Stimulated activated CD4-positive, alpha-beta T cell treated with anti-CD3 and anti-CD28 coated beads, Interleukin-4, amount 100 ng/mL, for 1 hour (primary cell): Measurements from ENCODE around the gene PGAP6.
"Not testable (repeated sequence)": the region's sequence is repeated elsewhere in the genome, so short reads cannot be mapped to it uniquely, and the experiment has no call there.

ENCODE experiments used
- DNase-seq: peaks from one replicate; pipeline ENCODE4 v3.0.0-alpha.2; 2020

Gene PGAP6

DNA sequence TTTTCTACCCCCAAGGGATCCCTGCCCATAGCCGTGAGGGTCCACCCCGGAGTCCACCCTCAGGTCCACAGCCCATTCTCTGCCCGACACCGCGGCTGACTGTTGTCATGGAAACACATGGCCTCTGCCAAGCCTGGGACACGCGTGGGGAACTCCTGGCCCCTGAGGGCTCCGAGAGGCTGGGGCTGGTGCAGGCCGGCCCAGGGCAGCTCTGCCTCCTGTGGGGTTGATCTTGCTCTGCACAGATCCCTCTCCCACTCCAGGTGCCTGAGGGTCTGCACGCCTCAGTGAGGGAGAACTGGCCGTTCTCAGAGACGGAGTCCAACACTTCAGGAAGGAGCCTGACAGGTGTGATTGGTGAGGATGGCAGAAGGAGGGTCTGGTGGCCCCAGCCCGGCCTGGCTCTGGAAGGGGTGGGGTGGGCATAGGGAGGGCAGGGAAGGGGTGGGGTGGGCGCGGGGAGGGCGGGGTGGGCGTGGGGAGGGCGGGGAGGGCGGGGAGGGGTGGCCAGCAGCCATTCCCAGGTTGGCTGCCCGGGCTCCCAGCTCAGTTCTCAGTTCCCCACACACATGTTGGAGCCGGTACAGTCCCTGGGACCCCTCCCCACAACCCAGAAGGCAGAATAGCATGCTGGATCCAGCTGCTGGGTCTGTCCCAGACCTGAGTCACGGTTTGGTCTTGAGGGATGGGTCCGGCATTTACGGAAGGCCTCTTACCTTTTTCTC is 17.9 kb downstream of the PGAP6 start:
- no peak for DNase-seq

DNA sequence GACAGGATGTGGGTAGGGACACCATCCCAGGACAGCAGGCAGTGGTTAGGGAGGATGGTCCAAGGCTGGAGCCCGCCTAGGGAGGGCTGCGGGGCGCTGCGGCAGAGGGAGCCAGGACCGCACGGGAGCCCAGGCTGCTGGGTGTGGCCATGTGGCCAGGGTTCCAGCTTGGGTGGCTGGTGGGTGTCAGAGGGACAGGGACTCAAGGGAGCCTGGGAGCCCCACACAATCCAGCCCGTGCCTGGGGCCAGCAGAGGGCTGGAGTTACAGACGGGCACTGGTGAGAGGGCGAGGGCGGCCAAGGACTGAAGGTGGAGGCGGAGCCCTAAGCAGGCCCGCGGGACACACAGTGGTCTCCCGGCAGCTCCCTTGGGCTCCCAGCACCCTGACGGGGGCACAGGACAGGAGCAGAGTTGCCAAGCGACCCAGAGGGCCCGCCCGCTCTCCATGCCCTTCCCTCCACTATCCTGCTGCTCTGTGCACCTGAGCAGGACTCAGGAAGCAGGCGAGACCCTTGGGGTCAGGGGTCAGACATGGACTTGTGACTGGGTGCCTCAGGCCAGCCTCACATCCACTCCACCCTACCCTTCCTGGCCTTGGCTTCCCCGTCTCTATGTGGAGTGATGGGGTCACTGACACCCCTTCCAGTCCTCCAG is 18.5 kb downstream of the PGAP6 start:
- no peak for DNase-seq

DNA sequence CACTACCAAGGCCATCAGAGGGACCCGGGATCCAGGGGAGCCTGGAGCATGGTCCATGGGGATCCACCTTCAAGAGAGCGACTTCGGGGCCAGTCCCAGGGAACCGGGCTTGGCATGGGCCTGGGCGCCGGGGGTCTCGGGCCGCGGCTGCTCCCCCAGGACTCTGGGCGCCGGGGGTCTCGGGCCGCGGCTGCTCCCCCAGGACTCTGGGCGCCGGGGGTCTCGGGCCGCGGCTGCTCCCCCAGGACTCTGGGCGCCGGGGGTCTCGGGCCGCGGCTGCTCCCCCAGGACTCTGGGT is 19.1 kb downstream of the PGAP6 start:
- not testable (repeated sequence) for DNase-seq

DNA sequence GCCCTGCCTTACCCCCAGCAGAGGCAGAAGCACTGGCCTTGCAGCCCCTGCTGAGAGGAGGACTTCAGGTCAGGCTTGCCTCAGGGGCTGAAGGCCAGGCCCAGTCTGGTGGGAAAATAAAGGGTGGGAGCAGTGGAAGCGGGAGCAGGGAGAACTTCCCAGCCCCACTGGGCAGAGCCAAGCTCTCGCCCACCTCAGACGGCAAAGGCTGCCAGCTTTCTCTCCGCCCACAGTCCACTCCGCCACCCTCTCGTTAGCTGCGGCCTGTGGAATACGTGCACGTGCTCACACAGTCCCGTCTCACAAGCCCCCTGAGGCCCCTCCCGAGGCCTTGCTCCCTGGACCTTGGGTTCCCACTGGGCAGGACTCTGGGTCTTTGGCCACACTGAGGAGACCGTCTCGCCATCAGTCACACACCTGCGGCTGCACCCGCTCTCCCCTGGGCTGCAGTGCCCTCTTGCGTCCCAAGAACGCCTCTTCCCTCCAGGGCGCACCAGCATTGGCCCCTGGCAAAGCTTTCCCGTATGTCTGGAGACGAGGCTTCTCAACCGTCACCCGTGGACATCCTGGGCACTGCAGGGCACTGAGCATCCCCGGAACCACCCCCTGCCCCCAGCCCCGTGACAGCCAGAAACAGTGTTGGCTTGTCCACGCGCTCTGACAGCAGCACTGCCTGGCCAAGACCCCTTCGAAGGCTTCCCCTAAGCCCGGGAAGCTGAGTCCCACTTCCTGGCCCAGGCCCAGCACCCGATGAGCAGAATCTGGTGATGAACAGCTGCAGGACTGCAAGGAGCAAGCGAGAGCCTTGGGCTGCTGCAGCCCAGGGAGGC is 19.7 kb downstream of the PGAP6 start:
- DNase-seq = peak; percentile 75

DNA sequence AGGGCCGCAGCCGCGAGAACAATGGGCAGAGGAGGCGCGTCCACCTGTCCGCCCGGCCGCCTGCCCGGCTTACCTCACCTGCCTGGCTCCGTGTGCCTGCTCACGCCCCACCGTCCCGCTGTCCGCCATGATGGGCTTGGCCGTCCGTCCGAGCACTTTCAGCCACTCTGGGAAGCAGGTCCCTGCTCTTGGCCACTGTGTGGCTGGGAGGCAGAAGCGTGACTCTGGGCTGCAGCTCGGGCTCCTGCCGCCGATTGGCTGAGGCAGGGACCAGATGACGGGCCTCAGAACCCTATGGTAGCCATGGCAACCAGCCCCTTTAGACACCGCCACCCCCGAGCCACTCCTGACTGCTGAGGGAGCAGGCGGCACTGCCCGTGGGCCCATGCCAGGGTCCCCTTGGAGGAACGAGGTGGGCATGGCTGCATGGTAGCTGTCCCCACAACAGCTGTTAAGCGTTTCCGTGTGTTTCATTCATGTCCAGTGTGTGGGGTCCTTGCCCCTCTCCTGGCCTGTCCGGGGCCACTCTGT is 20.4 kb downstream of the PGAP6 start:
- DNase-seq = no peak

DNA sequence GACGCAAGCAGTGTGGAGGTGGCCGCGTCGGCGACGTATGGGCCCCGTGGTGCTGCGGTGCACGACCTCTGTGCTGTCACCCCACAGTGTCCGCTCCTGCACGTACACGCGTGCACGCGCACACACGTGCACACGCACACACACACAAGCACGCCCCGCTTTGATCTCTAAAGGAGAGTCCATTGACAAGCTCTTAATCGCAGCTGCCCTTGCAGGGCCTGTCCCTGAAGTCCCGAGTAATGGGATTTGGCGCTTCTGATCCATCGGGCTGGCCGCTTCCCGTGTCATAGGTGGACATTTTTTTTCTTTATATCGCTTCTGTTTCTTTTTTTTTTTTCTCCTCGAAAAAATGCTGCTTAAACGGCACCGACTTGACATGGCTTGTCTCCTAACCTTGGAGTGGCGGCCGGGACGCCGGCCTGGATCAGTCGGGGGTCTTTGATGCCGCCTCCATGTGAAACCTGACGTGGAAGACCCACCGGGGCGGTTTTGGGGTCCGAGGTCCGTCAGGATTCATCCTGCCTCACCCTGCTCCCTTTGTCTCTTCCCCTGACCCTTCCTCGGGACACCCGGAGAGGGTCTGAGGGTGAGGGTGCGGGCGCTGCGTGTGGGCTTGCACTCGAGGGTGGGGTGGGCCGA is 21.0 kb downstream of the PGAP6 start:
- DNase-seq = no peak

DNA sequence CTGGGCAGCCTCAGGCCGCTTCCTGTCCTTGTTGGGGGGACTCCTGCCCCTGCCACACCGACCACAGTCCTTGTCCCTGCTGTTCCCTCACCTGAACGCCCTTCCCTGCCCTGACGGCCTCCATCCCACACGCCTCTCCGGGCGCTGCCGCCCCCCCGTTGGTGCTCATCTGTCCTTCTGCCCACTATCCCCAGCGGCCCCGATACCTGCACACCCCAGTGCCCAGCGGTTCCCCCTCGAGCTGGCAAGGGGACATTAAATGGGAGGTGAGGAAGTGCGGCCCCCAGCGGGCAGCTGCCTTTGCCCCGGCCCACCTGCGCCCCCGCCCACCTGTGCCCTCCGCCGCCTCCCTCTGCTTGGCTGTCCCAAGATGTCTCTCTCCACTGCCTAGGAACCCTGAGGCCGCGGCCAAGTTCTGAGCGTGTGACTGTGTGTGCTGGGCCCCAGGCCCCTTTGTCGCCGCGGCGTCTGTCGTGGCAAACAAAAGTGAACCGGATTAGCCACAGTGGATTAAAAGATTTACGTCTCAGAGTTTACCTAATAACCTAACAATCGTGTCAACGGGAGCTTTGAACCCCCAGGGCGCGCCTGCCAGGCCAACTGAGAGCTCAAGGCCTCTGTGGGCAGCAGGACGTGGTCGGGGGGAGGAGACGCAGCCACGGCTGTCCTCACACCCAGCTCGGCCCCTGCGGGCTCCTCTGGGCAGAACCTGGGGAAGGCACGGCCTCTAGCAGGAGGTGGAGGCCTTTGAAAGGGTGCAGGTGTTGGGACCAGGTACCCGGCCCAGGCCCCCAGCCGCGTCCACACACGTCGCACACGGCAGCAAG is 21.7 kb downstream of the PGAP6 start:
- no peak for DNase-seq

DNA sequence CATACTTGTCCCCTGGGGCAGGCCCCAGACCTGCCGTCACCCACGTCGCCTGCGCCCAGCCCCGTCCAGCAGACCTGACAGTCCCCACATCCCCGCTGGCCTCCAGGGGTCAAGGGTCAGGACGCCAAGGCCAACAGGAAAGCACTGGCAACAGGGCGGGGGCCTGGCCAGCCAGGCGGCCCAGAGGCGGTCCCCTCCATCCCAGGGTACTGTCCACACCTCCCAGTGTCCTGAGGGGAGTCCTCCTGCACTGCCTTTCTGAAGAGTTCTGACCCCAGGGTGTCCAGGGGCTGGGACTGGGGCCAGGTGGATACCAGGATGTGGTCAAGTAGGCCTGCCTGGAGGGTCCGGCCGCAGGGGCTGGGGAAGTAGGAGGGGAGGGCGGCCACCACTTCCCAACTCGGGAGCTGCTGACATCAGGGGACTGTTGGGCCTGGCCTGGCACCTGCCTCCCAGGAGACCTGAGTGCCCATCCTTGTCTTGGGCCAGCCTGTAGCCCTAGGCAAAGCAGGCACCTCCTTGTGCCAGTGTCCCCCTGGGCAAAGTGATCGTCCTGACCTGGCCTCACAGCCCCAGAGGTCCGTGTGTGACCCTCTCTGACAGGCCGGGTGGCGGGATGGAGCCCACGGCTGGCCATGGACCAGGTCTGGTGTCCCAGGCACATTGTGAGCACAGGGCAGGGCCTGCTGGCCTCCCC is 22.6 kb downstream of the PGAP6 start:
- DNase-seq = no peak

DNA sequence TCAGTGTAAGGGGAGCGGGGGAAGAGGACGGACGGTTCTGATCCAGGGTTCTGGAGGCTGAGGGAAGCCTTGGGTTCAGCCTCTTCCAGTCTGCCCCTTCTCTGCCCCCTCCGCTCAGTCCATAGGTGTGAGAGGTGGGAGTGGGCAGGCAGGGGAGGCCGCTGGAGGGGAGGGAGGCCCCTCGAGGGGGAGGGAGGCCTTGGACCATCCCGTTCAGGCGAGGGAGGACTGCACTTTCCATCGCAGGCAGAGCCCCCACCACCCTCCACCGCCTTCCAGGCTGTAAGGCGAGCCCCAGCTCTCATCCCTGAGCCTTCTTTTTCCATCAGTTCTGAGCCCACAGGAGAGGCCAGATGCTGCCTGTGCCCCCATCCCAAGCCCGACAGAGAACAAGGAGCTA is 25.0 kb downstream of the PGAP6 start:
- no peak for DNase-seq

DNA sequence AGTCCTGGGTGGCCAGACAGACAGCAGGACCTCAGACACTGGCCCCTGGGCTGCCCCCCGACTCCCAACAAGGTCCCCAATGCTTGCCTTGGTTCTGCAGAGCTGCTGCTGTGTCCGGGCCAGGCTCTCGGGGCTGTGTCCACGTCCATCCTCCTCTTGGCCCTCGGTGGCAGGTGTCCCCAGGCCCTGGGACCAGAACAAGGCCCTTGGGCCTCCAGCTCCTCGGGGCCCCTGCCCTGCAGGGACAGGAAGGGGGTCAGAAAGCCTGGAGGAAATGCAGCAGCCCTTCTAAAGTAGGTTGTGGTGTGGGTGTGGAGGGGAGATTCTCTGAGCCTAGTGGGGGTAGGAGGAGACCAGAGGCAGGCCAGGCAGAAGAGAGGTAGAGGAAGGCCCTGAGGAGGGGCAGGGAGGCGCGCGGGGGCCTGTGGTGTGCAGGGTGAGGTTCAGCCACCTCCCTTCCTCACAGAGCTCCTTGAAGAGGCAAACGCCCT is 26.8 kb downstream of the PGAP6 start:
- peak; percentile 38 for DNase-seq

DNA sequence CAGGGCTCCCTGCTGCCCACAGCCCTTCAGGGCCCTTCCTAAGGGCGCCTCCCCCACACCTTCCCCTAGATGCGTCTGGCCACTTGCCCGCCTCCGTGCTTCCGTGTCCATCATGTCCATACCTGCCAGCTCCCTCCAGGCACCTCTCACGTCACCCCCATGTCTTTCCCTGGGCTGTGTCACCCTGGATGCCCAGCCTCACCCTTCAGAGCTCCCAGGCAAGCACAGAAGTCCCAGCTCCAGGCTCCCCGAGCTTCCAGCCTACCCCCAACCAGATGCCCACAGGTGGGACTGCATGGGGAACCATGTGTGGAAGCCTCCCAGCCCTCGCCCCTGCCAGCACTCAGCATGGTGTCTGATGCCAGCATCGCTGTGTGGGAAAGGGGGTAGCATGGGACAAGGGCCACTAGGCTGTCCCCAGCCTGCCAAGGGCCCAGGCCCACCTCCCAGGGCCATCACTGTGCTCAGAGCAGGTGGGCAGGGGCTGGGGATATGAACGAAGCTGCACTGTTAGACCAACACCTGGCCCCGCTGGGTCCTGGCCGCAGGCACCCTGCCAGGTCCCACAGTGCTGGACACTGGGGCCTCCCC is 27.4 kb downstream of the PGAP6 start:
- DNase-seq = no peak

DNA sequence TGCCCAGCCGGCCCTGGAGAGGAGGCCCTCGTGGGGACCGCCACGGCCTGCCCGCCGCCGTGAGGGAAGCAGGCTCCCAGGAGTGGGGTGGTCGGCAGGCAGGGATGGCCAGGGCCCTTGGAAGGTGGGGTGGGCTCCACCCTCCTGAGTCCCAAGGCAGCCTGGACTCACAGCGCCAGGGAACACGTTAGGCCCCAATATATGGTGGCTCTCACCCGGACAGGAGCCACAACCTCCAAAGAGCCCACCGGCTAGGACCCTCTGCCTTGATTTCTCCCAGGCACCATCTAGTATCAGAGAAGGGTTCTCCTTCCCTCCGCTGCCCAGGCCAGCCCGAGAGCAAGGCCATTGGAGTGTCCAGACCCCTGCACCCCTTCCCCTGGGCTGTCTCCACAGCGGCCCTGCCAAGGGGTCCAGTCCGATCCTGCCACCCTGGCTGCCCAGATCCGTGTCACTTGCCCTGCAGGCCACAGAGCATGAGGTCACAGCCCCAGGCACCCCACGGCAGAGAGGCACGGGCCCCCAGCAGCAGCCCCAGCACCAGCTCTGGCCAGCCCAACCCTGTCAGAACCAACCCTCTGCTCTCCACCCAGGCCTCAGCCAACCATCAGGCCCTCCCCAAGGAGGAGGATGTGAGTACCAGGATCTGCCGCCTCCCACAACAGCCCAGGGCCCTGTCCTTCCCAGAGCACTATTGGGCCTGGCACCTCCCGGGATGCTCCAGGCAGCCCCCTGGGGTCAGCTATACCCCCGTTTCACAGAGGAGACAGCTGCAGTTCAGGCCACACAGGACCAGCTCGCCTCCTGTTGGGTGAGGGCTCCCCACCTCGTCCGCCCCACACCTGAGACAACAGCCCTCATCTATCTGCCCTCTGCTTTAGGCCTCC is 28.1 kb downstream of the PGAP6 start:
- no peak for DNase-seq

DNA sequence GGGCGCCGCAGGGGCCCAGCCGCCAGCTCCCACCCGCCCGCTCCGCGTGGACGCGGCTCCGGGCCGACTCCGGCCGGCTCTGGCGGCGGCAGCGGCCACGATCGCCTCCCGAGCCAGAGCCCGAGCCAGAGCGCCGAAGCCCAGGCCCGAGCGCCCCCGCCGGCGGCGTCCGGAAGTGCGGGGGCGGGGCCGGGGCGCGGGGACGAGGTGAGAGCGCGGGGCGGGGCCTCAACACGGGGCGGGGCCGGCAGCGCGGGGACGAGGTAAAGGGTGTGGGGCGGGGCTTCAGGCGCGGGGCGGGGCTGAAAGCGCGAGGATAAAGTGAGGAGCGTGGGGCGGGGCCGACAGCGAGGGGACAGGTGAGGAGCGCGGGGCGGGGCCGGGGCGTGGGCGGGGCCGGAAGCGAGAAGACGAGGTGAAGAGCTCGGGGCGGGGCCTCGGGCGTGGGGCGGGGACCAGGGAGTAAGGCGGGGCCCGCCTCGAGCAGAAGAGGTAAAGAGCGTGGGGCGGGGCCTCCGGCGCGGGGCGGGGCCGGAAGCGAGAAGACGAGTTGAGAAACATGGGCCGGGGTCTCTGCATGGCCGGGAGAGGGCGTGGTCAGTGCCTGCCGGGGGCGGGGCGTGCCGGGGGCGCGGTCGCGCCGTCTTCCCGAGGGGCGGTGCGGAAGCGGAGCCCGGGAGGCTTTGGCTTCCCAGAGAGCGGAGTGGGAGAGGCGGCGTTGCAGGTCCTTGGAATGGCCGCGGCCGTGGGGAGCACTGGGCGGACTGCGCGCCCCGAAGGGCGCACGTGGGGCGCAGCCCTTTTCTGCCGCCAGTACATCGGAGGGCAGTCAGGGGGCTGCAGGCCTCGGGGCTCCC is 29.0 kb downstream of the PGAP6 start, which contains the start of gene AXIN1:
AXIN1 (minus strand) TSS at position 177 of the 857 bp plus-strand sequence. CDS start 5,698 bp downstream, outside the sequence.
- DNase-seq = peak; percentile 100

DNA sequence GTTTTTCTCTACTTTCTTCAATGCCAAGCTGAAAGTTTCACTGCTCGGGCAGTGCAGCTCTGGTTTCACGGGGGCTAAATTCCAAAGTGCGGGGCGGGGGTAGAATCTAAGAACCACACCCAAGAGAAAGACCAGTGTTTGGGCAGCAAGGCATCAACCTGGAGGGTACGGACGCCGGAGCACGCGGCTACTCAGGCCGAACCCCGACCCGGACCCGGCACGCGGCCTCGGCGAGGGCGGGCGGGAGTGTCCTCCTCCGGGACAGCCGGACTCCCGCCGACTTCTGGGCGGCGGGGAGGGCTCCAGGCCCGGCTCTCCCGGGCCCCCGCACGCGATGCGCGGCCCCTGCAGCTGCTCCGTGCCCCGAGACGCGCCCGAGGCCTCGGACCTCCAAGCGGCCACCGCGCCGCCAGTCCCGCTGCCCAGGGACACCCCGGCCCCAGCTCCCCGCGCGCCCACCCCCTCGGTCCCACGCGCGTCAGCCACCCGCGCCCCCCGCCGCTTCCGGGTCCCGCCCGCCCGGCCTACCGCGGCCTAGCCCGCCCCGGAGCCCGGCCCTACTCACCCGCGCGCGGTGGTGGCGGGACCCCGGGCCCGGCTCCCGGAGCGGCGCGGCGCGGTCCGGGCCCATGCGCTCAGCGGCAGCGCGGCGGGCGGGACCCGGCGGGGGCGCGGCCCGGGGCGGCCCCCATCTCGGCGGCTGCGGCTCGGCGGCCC is 29.8 kb downstream of the PGAP6 start:
- DNase-seq = peak; percentile 37

DNA sequence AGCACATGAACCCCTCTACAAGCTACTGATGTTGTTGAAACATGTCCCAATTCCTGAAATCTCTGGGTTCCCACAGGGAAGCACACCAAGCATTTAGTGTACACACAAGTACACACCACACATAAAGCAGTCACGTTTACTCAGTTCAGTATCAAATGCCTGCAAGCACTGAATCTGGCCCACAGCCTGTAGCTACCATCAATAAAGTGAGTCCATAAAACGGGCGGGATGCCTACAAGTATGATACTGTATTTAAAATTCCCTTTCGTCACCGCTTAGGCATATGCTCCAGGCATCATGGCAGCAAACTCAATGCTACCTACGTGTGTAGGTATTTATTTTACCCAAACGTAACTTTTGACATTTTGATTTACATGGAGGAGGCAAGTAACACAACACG is 31.6 kb downstream of the PGAP6 start:
- no peak for DNase-seq

DNA sequence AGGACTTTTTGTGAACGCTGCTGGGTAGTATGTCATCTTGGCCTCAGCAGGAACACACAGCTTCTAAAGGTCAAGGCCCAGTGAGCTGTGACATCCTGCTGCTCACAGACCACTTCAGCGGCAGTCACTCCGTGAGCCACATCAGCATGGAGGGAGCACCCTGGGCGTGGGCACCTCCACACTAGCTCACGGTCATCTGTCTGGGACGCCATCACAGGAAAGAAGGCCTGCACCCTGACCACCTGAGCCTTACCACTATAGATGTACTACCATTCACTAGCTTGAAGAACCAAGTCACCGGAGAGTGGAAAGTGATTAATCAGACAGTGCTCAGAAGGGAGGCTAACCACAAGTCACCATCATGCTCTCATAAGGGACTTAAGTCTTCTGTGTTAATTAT is 32.6 kb downstream of the PGAP6 start:
- DNase-seq = no peak

DNA sequence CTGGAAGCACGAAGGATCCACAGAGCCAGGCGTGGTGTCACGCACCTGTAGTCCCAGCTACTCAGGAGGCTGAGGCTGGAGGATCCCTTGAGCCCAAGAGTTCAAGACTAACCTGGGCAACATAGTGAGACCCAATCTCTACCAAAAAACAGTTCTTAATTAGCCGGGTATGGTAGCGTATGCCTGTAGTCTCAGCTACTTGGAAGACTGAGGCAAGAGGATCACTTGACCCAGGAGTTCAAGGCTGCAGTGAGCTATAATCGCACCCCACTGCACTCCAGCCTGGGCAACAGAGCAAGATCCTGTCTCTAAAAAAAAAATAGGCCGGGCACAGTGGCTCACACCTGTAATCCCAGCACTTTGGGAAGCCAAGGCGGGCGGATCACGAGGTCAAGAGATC is 33.3 kb downstream of the PGAP6 start:
- DNase-seq = not testable (repeated sequence)

DNA sequence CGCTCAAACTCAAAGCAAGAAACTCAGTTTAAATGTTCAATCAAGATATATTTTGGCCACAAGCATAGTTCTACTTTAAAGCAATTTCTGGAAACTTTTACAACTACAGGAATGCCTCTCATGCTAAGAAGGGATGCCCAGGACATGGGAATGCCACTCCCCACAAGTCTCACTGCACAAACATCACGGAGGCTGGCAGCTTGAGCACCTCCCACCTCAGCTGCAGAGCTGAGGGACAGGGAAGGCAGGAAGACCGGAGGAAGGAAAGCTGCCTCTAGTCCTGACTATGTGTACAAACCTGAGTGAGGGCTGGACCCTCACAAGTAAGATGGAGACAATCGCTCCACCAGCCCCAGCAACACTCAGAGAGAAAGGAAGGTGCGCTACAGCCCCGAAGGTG is 34.6 kb downstream of the PGAP6 start:
- DNase-seq = no peak
